ENCODE results near the gene PDCD2L. TPM values are rescaled to one million over a fixed set of nuclear protein-coding genes. Genes with fewer than 3 reads are reported as not detected.

PDCD2L gene
- total and polyA plus RNA-seq, 4 donors: 7.5 to 11.8 (median 10.8) TPM

- peaks cover 0 to 16% (median 6%) of the 10 kb centered on the region in 4 donors for H3K36me3 ChIP-seq (ENCODE audit: control insufficient read depth in 4 of 4, insufficient read depth in 4 of 4, low read length in 4 of 4)
- H3K4me3 ChIP-seq: no peak overlapping the region
- 84 to 91% methylated on average over 4 of the region's 4 CpGs for WGBS, 2 donors
- H3K9me3 ChIP-seq (ENCODE audit: control insufficient read depth in 4 of 4, insufficient read depth in 3 of 4, low read length in 3 of 4): no peaks in the 10 kb centered on the region
- peaks cover 0 to 10% (median 5%) of the 10 kb centered on the region in 5 donors for H3K4me1 ChIP-seq (ENCODE audit: control insufficient read depth in 5 of 5, insufficient read depth in 5 of 5, low read length in 5 of 5)
- H3K27ac ChIP-seq (ENCODE audit: low read depth in 1 of 2, low read length in 1 of 2): no peak overlapping the region
- H3K27me3 ChIP-seq (ENCODE audit: control insufficient read depth in 3 of 3, insufficient read depth in 3 of 3, low read length in 2 of 3): no peaks in the 10 kb centered on the region
- ATAC-seq (ENCODE audit: insufficient read depth, low FRiP score): no peak
- TF ChIP-seq CTCF (IDR thresholded peaks at IDR 0.05; ENCODE audit: control extremely low read depth, extremely low read depth): no peak
- H3K9ac ChIP-seq (ENCODE audit: insufficient read depth in 1 of 2, low read length in 2 of 2): no peak overlapping the region
- no peak for DNase-seq
Measured at GRCh38 chr19:34357431-34357830, 46.8 kb upstream of the PDCD2L start.

- 4% methylated on average over 60 to 61 of the region's 61 CpGs for WGBS, 2 donors
Measured at GRCh38 chr19:34359140-34359953, 44.9 kb upstream of the PDCD2L start.

GRCh38 chr19:34359954-34360315 lies 44.3 kb upstream of the PDCD2L start:
- Histone ChIP-seq H3K27ac (ENCODE audit: low read depth in 1 of 2, low read length in 1 of 2) (peak overlapping the region; percentile 76 to 82), H3K9me3 (ENCODE audit: control insufficient read depth in 4 of 4, insufficient read depth in 3 of 4, low read length in 3 of 4) (no peaks in the 10 kb centered on the region), H3K4me1 (ENCODE audit: control insufficient read depth in 5 of 5, insufficient read depth in 5 of 5, low read length in 5 of 5) (peaks cover 0 to 10% (median 5%) of the 10 kb centered on the region in 5 donors), H3K4me3 (no peak overlapping the region), H3K27me3 (ENCODE audit: control insufficient read depth in 3 of 3, insufficient read depth in 3 of 3, low read length in 2 of 3) (no peaks in the 10 kb centered on the region), H3K36me3 (ENCODE audit: control insufficient read depth in 4 of 4, insufficient read depth in 4 of 4, low read length in 4 of 4) (peaks cover 0 to 3% (median 1%) of the 10 kb centered on the region in 4 donors), H3K9ac (ENCODE audit: insufficient read depth in 1 of 2, low read length in 2 of 2) (peak overlapping the region in 1 of 2 donors; percentile 40)
- DNase-seq (no peak), ATAC-seq (ENCODE audit: insufficient read depth, low FRiP score) (no peak)
- 74 to 78% methylated on average over 7 of the region's 7 CpGs for WGBS, 2 donors
- TF ChIP-seq CTCF (IDR thresholded peaks at IDR 0.05; ENCODE audit: control extremely low read depth, extremely low read depth): no peak

More at GRCh38 chr19:34359140-34359953, 44.9 kb upstream of the PDCD2L start:
- H3K9ac ChIP-seq (ENCODE audit: insufficient read depth in 1 of 2, low read length in 2 of 2): peak overlapping the region; percentile 51 to 65
- DNase-seq (peak; percentile 94 to 97 (median 97)), ATAC-seq (ENCODE audit: insufficient read depth, low FRiP score) (peak; percentile 94)
- H3K4me3 ChIP-seq: peak overlapping the region; percentile 38
- TF ChIP-seq CTCF (IDR thresholded peaks at IDR 0.05; ENCODE audit: control extremely low read depth, extremely low read depth): peak; percentile 8
- peaks cover 0 to 10% (median 5%) of the 10 kb centered on the region in 5 donors for H3K4me1 ChIP-seq (ENCODE audit: control insufficient read depth in 5 of 5, insufficient read depth in 5 of 5, low read length in 5 of 5)
- no peaks in the 10 kb centered on the region for H3K9me3 ChIP-seq (ENCODE audit: control insufficient read depth in 4 of 4, insufficient read depth in 3 of 4, low read length in 3 of 4)
- H3K27ac ChIP-seq (ENCODE audit: low read depth in 1 of 2, low read length in 1 of 2): peak overlapping the region; percentile 76 to 82
- H3K27me3 ChIP-seq (ENCODE audit: control insufficient read depth in 3 of 3, insufficient read depth in 3 of 3, low read length in 2 of 3): no peaks in the 10 kb centered on the region
- H3K36me3 ChIP-seq (ENCODE audit: control insufficient read depth in 4 of 4, insufficient read depth in 4 of 4, low read length in 4 of 4): peaks cover 0 to 6% (median 3%) of the 10 kb centered on the region in 4 donors
